ENCODE measurements around the gene HS6ST3.

GRCh38 chr13:96749825-96750224, 659.9 kb downstream of the HS6ST3 start:
- no peak for TF ChIP-seq POLR2A (IDR thresholded peaks at IDR 0.05; ENCODE audit: low read depth, low read length)
- no peak for TF ChIP-seq EZH2 (IDR thresholded peaks at IDR 0.05; ENCODE audit: borderline replicate concordance, low read depth, low read length, severe bottlenecking)

Measured in endothelial cell of umbilical vein (primary cell).